ENCODE measurements around the gene NUAK2.
A peak's percentile ranks its signal among the peaks of the same experiment; 100 is the strongest.
"Not testable (repeated sequence)": the region's sequence is repeated elsewhere in the genome, so short reads cannot be mapped to it uniquely, and the experiment has no call there.

Gene NUAK2

DNA sequence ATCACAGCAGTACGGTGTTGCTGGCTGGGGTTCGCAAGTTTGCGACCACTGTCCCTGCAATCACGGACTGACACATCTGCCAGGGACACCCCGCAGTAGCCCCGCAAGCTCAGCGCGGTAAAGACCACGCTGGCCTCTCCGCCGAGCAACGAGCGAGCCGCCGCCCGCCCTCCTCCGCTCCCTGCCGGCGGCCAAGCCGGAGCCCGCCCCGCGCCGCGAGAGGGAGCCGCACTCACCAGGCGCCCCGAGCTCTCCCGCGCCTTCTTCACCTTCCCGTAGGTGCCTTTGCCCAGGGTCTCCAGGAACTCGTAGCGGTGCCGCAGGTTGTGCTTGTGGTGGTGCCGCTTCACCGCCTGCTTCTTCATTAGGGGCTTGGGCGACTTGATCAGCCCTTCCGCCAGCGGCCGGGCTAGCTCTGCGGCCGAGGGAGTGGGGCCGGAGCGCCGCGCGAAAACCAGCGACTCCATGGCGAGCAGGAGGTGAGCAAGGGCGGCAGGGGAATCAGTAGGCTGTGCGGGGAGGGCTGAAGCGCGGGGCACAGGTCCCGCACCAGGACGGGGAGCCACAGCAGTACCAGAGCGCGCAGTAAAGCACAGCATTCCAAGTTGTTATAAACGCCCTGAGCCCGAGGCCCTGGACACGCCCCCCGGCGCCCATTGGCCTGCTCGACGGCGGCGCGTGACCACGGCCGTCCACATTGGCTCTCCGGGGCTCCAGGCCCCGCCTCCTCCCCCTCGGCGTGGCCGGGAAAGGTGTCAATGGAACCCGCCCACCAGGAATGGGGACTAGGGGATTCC is at the start of gene NUAK2:
Gene NUAK2 (minus strand): TSS at position 584 of the 797 bp plus-strand sequence. CDS start 117 bp downstream, at position 467.
- peak; percentile 48 for TF ChIP-seq CTCF (IDR thresholded peaks at IDR 0.05; ENCODE audit: insufficient read depth, low read length, missing control alignments)
- DNase-seq (ENCODE audit: low read depth, low spot score), result no peak
- ChIA-PET POLR2A (interaction anchor here (0.7 to 2.3 kb wide), 7 partner anchors 20 to 49 kb away, joined by 3 to 15 read pairs (median 4); no protein-coding TSS in a partner anchor), CTCF (interaction anchor here (0.7 to 28.6 kb wide), 12 partner anchors 8 to 204 kb away, joined by 3 to 2093 read pairs (median 4); no protein-coding TSS in a partner anchor)
- peak within 1 kb of the TSS; percentile 98 for H3K4me3 ChIP-seq (ENCODE audit: low read depth, low read length)

- TF ChIP-seq CTCF (IDR thresholded peaks at IDR 0.05; ENCODE audit: insufficient read depth, low read length, missing control alignments), result no peak
- DNase-seq (ENCODE audit: low read depth, low spot score), result no peak
- POLR2A ChIA-PET, result no interaction called here
- CTCF ChIA-PET, result interaction anchor here (0.9 to 8.8 kb wide), 7 partner anchors 8 to 153 kb away, joined by 3 to 58 read pairs (median 4); partner anchors contain the start of gene KLHDC8A
- H3K4me3 ChIP-seq (ENCODE audit: low read depth, low read length), result no peak overlapping the region
These were observed 49.2 kb upstream of the NUAK2 start for GRCh38 chr1:205370780-205371179.

DNA sequence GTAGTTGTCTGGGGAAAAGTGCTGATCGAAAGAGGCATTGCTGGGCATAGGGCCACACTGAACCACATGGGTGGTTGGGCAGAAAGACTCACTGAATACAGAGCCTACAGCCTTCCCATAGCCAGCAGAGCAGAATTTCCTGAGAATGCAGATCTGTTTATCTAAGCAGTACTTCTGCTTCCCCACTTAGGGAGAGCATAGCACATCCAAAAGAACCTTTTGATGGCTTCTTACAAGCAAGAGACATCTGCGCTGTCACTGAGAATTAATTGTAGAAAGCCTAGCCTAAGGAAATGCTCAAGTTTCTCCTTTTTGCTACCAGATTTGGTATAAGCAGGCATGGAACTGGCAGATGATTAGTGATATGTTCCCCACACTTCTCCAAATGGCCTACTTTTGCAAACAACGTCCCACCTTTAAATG is 48.2 kb upstream of the NUAK2 start:
- CTCF ChIA-PET, result interaction anchor here (0.6 to 8.8 kb wide), 9 partner anchors 9 to 154 kb away, joined by 3 to 58 read pairs (median 3); partner anchors contain the start of gene KLHDC8A
- POLR2A ChIA-PET, result no interaction called here
- no peak for DNase-seq (ENCODE audit: low read depth, low spot score)
- H3K4me3 ChIP-seq (ENCODE audit: low read depth, low read length), result no peak overlapping the region
- TF ChIP-seq CTCF (IDR thresholded peaks at IDR 0.05; ENCODE audit: insufficient read depth, low read length, missing control alignments), result no peak

DNA sequence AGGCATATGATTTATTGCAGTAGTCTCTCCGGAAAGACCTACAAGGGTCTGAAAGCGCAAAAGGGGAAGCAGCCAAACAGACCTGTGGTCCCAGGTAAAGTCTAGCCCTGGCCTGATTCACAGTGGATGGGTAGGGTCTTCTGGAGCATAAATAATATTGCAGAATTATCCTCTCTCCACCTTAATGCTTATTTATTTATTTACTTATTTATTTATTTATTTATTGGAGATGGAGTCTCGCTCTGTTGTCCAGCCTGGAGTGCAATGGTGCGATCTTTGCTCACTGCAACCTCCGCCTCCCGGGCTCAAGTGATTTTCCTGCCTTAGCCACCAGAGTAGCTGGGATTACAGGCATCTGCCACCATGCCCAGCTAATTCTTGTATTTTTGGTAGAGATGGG is 46.9 kb upstream of the NUAK2 start:
- ChIA-PET POLR2A (no interaction called here), CTCF (interaction anchor here (0.6 to 8.8 kb wide), 2 partner anchors 14 to 62 kb away, joined by 4 to 58 read pairs; partner anchors contain the start of gene KLHDC8A)

DNA sequence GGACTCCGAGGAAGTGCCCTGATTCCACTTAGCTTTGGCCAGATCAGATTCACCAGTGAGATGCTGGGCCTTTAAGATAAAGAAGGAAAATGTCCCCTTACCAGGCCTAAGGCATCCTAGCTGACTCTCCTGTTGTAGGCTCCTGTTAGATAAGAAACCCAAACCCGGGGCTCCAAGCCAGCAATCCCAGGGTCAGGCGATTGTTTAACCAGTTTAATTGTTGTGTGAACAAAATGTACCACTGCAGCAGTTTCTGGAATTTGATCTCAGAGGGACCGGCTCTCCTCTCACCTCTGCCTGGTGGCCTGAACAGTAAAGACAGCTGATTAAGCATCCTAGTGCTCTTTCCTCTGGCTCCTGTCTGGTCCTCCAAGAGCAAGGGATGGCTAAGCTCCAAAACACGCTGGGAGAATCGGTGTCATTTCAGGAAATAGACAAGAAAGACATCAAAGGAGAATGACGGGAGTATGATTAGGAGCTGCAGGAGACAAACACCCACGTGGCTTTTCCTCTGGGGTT is 44.5 kb upstream of the NUAK2 start:
- no peak for TF ChIP-seq CTCF (IDR thresholded peaks at IDR 0.05; ENCODE audit: insufficient read depth, low read length, missing control alignments)
- ChIA-PET POLR2A (no interaction called here), CTCF (interaction anchor here (0.9 to 3.8 kb wide), 8 partner anchors 8 to 120 kb away, joined by 3 to 31 read pairs (median 6); partner anchors contain the start of gene KLHDC8A)
- no peak overlapping the region for H3K4me3 ChIP-seq (ENCODE audit: low read depth, low read length)
- no peak for DNase-seq (ENCODE audit: low read depth, low spot score)

More for the DNA sequence above, 46.9 kb upstream of the NUAK2 start:
- no peak overlapping the region for H3K4me3 ChIP-seq (ENCODE audit: low read depth, low read length)
- no peak for DNase-seq (ENCODE audit: low read depth, low spot score)
- no peak for TF ChIP-seq CTCF (IDR thresholded peaks at IDR 0.05; ENCODE audit: insufficient read depth, low read length, missing control alignments)

DNA sequence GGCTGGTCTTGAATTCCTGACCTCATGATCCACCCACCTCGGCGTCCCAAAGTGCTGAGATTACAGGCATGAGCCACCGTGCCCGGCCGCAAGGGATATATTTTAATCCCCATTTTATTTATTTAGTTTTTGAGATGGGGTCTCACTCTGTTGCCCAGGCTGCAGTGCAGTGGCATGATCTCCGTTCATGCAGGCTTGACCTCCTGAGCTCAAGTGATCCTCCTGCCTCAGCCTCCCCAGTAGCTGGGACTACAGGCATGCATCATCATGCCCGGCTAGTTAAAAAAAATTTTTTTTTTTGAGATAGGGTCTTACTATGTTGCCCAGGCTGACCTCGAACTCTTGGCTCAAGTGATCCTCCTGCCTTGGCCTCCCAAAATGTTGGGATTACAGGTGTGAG is 43.5 kb upstream of the NUAK2 start:
- CTCF ChIA-PET, result interaction anchor here (1.7 to 3.8 kb wide), 5 partner anchors 9 to 120 kb away, joined by 6 to 31 read pairs (median 7); partner anchors contain the start of gene KLHDC8A
- DNase-seq (ENCODE audit: low read depth, low spot score); POLR2A ChIA-PET; H3K4me3 ChIP-seq (ENCODE audit: low read depth, low read length): not testable (repeated sequence)

All from AG04449 (cell line).